Measurements from ENCODE around the gene TRIAP1.

DNA sequence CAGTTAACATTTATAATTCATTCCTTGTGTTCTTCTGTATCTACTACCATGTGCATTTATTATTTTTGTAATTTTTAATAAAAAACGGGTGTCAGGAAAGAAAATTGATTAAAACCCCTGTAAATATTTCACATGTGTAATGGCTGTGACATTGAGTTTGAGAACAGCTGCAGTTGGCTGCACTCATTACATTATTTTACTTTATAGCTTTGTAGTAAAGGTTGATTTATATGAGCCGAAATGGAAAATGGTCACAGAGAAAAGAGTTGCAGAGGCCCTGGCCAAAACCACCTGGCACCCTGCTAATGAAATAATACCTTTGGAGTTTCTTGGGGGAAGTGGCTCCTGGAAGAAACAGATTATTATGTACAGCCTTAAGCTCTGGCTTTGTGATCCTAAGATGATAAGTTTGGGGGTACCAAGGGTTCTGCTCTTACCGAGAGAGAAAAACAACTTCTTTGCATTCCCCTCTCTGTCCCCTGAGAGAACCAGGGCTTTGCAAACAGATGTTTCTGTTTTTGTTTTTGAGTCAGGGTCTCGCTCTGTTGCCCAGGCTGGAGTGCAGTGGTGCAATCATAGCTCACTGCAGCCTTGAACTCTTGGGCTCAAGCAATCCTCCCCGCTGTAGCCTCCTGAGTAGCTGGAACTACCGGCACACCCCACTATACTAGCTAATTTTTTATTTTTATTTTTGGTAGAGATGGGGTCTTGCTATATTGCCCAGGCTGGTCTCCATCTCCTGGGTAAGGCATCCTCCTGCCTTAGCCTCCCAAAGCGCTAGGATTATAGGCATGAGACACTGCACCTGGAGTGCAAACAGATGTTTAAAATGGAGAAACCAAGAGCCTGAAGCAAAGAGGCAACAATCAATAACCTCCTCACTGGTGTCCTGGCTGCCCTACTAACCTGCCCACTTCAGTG is 40.0 kb upstream of the TRIAP1 start:
- TF ChIP-seq, protein P1, sequence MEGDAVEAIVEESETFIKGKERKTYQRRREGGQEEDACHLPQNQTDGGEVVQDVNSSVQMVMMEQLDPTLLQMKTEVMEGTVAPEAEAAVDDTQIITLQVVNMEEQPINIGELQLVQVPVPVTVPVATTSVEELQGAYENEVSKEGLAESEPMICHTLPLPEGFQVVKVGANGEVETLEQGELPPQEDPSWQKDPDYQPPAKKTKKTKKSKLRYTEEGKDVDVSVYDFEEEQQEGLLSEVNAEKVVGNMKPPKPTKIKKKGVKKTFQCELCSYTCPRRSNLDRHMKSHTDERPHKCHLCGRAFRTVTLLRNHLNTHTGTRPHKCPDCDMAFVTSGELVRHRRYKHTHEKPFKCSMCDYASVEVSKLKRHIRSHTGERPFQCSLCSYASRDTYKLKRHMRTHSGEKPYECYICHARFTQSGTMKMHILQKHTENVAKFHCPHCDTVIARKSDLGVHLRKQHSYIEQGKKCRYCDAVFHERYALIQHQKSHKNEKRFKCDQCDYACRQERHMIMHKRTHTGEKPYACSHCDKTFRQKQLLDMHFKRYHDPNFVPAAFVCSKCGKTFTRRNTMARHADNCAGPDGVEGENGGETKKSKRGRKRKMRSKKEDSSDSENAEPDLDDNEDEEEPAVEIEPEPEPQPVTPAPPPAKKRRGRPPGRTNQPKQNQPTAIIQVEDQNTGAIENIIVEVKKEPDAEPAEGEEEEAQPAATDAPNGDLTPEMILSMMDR (IDR thresholded peaks at IDR 0.05): no peak
- TF ChIP-seq ZFX (IDR thresholded peaks at IDR 0.05; ENCODE audit: borderline replicate concordance): no peak

All from 22Rv1 (cell line).